CD8-positive, alpha-beta memory T cell (primary cell): ENCODE data around the gene WFDC10A. TPM values are rescaled to one million over a fixed set of nuclear protein-coding genes. Genes with fewer than 3 reads are reported as not detected.

Experiments
- CTCF ChIA-PET: fragments of 350-600 bp; sonication (Branson Sonifier 250); formaldehyde crosslinking; loops from one replicate; lab custom pipeline; 2021; ENCODE audit warnings: antibody characterized with exemption; lab: Charles Lee
- POLR2A ChIA-PET: fragments of 350-600 bp; sonication (Branson Sonifier 250); formaldehyde crosslinking; loops from one replicate; lab custom pipeline; 2021; ENCODE audit warnings: antibody characterized with exemption; lab: Charles Lee
- DNase-seq, 5 donors: peaks; one replicate each; pipeline versions ENCODE4 v3.0.0 to v3.0.0-alpha.2; 2020 to 2022; ENCODE audit warnings: mixed read lengths in 1 of 5
- H3K27ac ChIP-seq: one replicate; pipeline ENCODE4 v1.7.0; 2013; ENCODE audit warnings: low read depth, mild to moderate bottlenecking, low read length, moderate library complexity
- H3K27me3 ChIP-seq: 2 replicates; pipeline ENCODE4 v1.7.0; 2013; ENCODE audit warnings: low read length, mild to moderate bottlenecking; ENCODE audit not compliant: insufficient read depth, poor library complexity, severe bottlenecking
- H3K36me3 ChIP-seq: 2 replicates; pipeline ENCODE4 v1.7.0; 2013; ENCODE audit warnings: mild to moderate bottlenecking, low read length, moderate library complexity; ENCODE audit not compliant: insufficient read depth
- H3K4me1 ChIP-seq: 2 replicates; pipeline ENCODE4 v1.7.0; 2013; ENCODE audit warnings: mild to moderate bottlenecking, low read length, moderate library complexity; ENCODE audit not compliant: insufficient read depth
- H3K4me3 ChIP-seq: 2 replicates; pipeline ENCODE4 v1.7.0; 2013; ENCODE audit warnings: mild to moderate bottlenecking, low read length
- H3K9me3 ChIP-seq: 2 replicates; pipeline ENCODE4 v1.7.0; 2013; ENCODE audit warnings: mild to moderate bottlenecking, low read length
- H3K27ac Mint-ChIP-seq, 8 donors: one replicate each; pipeline ENCODE4 v1.8.0; 2020 to 2021; ENCODE audit warnings: mixed read lengths in 8 of 8, mild to moderate bottlenecking in 6 of 8, inconsistent platforms in 3 of 8, moderate library complexity in 3 of 8
- H3K27me3 Mint-ChIP-seq, 2 donors: one replicate each; pipeline ENCODE4 v1.8.0; 2020 to 2021; ENCODE audit warnings: mixed read lengths in 2 of 2, mild to moderate bottlenecking in 1 of 2, moderate library complexity in 1 of 2
- H3K36me3 Mint-ChIP-seq, 3 donors: one replicate each; pipeline ENCODE4 v1.8.0; 2020 to 2021; ENCODE audit warnings: mixed read lengths in 3 of 3, inconsistent platforms in 1 of 3, mild to moderate bottlenecking in 1 of 3
- H3K4me1 Mint-ChIP-seq, 3 donors: one replicate each; pipeline ENCODE4 v1.8.0; 2020 to 2021; ENCODE audit warnings: mixed read lengths in 3 of 3, inconsistent platforms in 1 of 3, mild to moderate bottlenecking in 1 of 3
- H3K4me3 Mint-ChIP-seq, 7 donors: one replicate each; pipeline ENCODE4 v1.8.0; 2020 to 2021; ENCODE audit warnings: mixed read lengths in 7 of 7, mild to moderate bottlenecking in 6 of 7, moderate library complexity in 4 of 7, inconsistent platforms in 2 of 7
- H3K9me3 Mint-ChIP-seq, 5 donors: one replicate each; pipeline ENCODE4 v1.8.0; 2020 to 2022; ENCODE audit warnings: mixed read lengths in 5 of 5, mild to moderate bottlenecking in 3 of 5, moderate library complexity in 2 of 5, inconsistent platforms in 1 of 5
- polyA plus RNA-seq: library from polyadenylated mRNA; unstranded; fragments of 300-500 nt; fragmentation: Illumina TruSeq; gene quantifications from one replicate; pipeline ENCODE4 v1.2.3, GENCODE V29; 2021
- total RNA-seq, 2 experiments: library from RNA; stranded (reverse); gene quantifications; one replicate each; pipeline ENCODE4 v1.2.3, GENCODE V29; 2021

WFDC10A gene
- total and polyA plus RNA-seq, 3 experiments from 2014 or later, result not detected

- CTCF ChIA-PET, result no interaction called here
- no peaks in the 10 kb centered on the region for H3K27me3 ChIP-seq
- peaks cover 15 to 49% of the 10 kb centered on the region in 2 donors for H3K27me3 Mint-ChIP-seq
- no peaks in the 10 kb centered on the region for H3K4me1 ChIP-seq
- H3K4me1 Mint-ChIP-seq, result no peaks in the 10 kb centered on the region
- no peak for DNase-seq
- no peak overlapping the region for H3K4me3 ChIP-seq
- no peak overlapping the region for H3K27ac ChIP-seq
- no peak overlapping the region for H3K4me3 Mint-ChIP-seq
- no peaks in the 10 kb centered on the region for H3K36me3 Mint-ChIP-seq
- H3K9me3 Mint-ChIP-seq, result no peaks in the 10 kb centered on the region
- H3K27ac Mint-ChIP-seq, result no peak overlapping the region
- H3K9me3 ChIP-seq, result no peaks in the 10 kb centered on the region
- POLR2A ChIA-PET, result no interaction called here
- no peaks in the 10 kb centered on the region for H3K36me3 ChIP-seq
These were observed 36.0 kb upstream of the WFDC10A start for GRCh38 chr20:45593498-45593897.

GRCh38 chr20:45595235-45595634 is 34.3 kb upstream of the WFDC10A start:
- no peak for DNase-seq
- H3K36me3 ChIP-seq, result no peaks in the 10 kb centered on the region
- Mint-ChIP-seq H3K27me3 (peaks cover 21 to 54% of the 10 kb centered on the region in 2 donors), H3K27ac (no peak overlapping the region), H3K4me3 (no peak overlapping the region), H3K4me1 (no peaks in the 10 kb centered on the region), H3K9me3 (no peaks in the 10 kb centered on the region), H3K36me3 (no peaks in the 10 kb centered on the region)
- ChIA-PET POLR2A (no interaction called here), CTCF (no interaction called here)
- no peaks in the 10 kb centered on the region for H3K4me1 ChIP-seq
- H3K27me3 ChIP-seq, result no peaks in the 10 kb centered on the region
- no peak overlapping the region for H3K4me3 ChIP-seq
- H3K27ac ChIP-seq, result no peak overlapping the region
- H3K9me3 ChIP-seq, result no peaks in the 10 kb centered on the region

GRCh38 chr20:45607810-45608209 is 21.7 kb upstream of the WFDC10A start:
- ChIA-PET CTCF (no interaction called here), POLR2A (no interaction called here)
- H3K27me3 ChIP-seq, result no peaks in the 10 kb centered on the region
- H3K9me3 ChIP-seq, result no peaks in the 10 kb centered on the region
- Mint-ChIP-seq H3K27me3 (peaks cover 23 to 49% of the 10 kb centered on the region in 2 donors), H3K27ac (no peak overlapping the region), H3K9me3 (peaks cover 12 to 20% (median 16%) of the 10 kb centered on the region in 5 donors), H3K36me3 (peaks cover 0 to 10% (median 0%) of the 10 kb centered on the region in 3 donors), H3K4me1 (no peaks in the 10 kb centered on the region), H3K4me3 (no peak overlapping the region)
- H3K4me1 ChIP-seq, result no peaks in the 10 kb centered on the region
- no peak overlapping the region for H3K4me3 ChIP-seq
- H3K27ac ChIP-seq, result no peak overlapping the region
- DNase-seq, result no peak
- H3K36me3 ChIP-seq, result no peaks in the 10 kb centered on the region

- Mint-ChIP-seq H3K27me3 (peaks cover 24 to 46% of the 10 kb centered on the region in 2 donors), H3K4me1 (no peaks in the 10 kb centered on the region), H3K9me3 (peaks cover 2 to 12% (median 4%) of the 10 kb centered on the region in 5 donors), H3K4me3 (no peak overlapping the region), H3K36me3 (peaks cover 0 to 8% (median 0%) of the 10 kb centered on the region in 3 donors), H3K27ac (no peak overlapping the region)
- H3K4me1 ChIP-seq, result no peaks in the 10 kb centered on the region
- no peaks in the 10 kb centered on the region for H3K36me3 ChIP-seq
- no peak overlapping the region for H3K27ac ChIP-seq
- ChIA-PET POLR2A (no interaction called here), CTCF (no interaction called here)
- no peaks in the 10 kb centered on the region for H3K9me3 ChIP-seq
- H3K27me3 ChIP-seq, result no peaks in the 10 kb centered on the region
- no peak for DNase-seq
- no peak overlapping the region for H3K4me3 ChIP-seq
These were observed 18.5 kb upstream of the WFDC10A start for GRCh38 chr20:45611054-45611453.

GRCh38 chr20:45612314-45612713 is 17.2 kb upstream of the WFDC10A start:
- Mint-ChIP-seq H3K27me3 (peaks cover 17 to 39% of the 10 kb centered on the region in 2 donors), H3K36me3 (peaks cover 0 to 6% (median 0%) of the 10 kb centered on the region in 3 donors), H3K4me1 (no peaks in the 10 kb centered on the region), H3K27ac (no peak overlapping the region), H3K4me3 (no peak overlapping the region), H3K9me3 (peaks cover under 1 to 7% (median 2%) of the 10 kb centered on the region in 5 donors)
- ChIA-PET POLR2A (no interaction called here), CTCF (no interaction called here)
- no peak overlapping the region for H3K4me3 ChIP-seq
- no peak overlapping the region for H3K27ac ChIP-seq
- H3K36me3 ChIP-seq, result no peaks in the 10 kb centered on the region
- no peaks in the 10 kb centered on the region for H3K27me3 ChIP-seq
- no peaks in the 10 kb centered on the region for H3K4me1 ChIP-seq
- DNase-seq, result no peak
- no peaks in the 10 kb centered on the region for H3K9me3 ChIP-seq

- Mint-ChIP-seq H3K27me3 (peaks cover 6 to 10% of the 10 kb centered on the region in 2 donors), H3K36me3 (peaks cover 0 to 5% (median 0%) of the 10 kb centered on the region in 3 donors), H3K4me1 (no peaks in the 10 kb centered on the region), H3K4me3 (no peak overlapping the region), H3K27ac (no peak overlapping the region), H3K9me3 (peaks cover 0 to 2% (median 0%) of the 10 kb centered on the region in 5 donors)
- H3K27ac ChIP-seq, result no peak overlapping the region
- POLR2A ChIA-PET, result no interaction called here
- no peaks in the 10 kb centered on the region for H3K27me3 ChIP-seq
- H3K4me1 ChIP-seq, result no peaks in the 10 kb centered on the region
- H3K9me3 ChIP-seq, result no peaks in the 10 kb centered on the region
- H3K4me3 ChIP-seq, result no peak overlapping the region
- CTCF ChIA-PET, result no interaction called here
- no peak for DNase-seq
- no peaks in the 10 kb centered on the region for H3K36me3 ChIP-seq
These were observed 11.9 kb upstream of the WFDC10A start for GRCh38 chr20:45617591-45617990.

- H3K4me1 ChIP-seq, result no peaks in the 10 kb centered on the region
- H3K4me3 Mint-ChIP-seq, result no peak overlapping the region
- peaks cover 0 to 9% (median 2%) of the 10 kb centered on the region in 3 donors for H3K36me3 Mint-ChIP-seq
- peaks cover 0 to 7% (median 0%) of the 10 kb centered on the region in 5 donors for H3K9me3 Mint-ChIP-seq
- no peaks in the 10 kb centered on the region for H3K36me3 ChIP-seq
- POLR2A ChIA-PET, result no interaction called here
- no peaks in the 10 kb centered on the region for H3K9me3 ChIP-seq
- H3K4me1 Mint-ChIP-seq, result no peaks in the 10 kb centered on the region
- CTCF ChIA-PET, result no interaction called here
- no peaks in the 10 kb centered on the region for H3K27me3 ChIP-seq
- H3K27ac Mint-ChIP-seq, result no peak overlapping the region
- H3K27ac ChIP-seq, result no peak overlapping the region
- no peak overlapping the region for H3K4me3 ChIP-seq
- H3K27me3 Mint-ChIP-seq, result peaks cover 8 to 20% of the 10 kb centered on the region in 2 donors
- no peak for DNase-seq
These were observed 7.9 kb upstream of the WFDC10A start for GRCh38 chr20:45621593-45621992.

- Mint-ChIP-seq H3K9me3 (peaks cover 0 to 4% (median 0%) of the 10 kb centered on the region in 5 donors), H3K36me3 (peaks cover 0 to 4% (median 2%) of the 10 kb centered on the region in 3 donors), H3K27me3 (peaks cover 18 to 48% of the 10 kb centered on the region in 2 donors), H3K27ac (no peak overlapping the region), H3K4me3 (no peak overlapping the region), H3K4me1 (peaks cover 2 to 4% (median 4%) of the 10 kb centered on the region in 3 donors)
- Histone ChIP-seq H3K27me3 (no peaks in the 10 kb centered on the region), H3K4me1 (no peaks in the 10 kb centered on the region), H3K36me3 (no peaks in the 10 kb centered on the region), H3K9me3 (no peaks in the 10 kb centered on the region), H3K27ac (no peak overlapping the region), H3K4me3 (no peak overlapping the region)
- CTCF ChIA-PET, result no interaction called here
- no peak for DNase-seq
- POLR2A ChIA-PET, result no interaction called here
These were observed 3.0 kb upstream of the WFDC10A start for GRCh38 chr20:45626540-45626939.
